K562 (cell line): Measurements from ENCODE around the gene TCF12. TPM values are rescaled to one million over a fixed set of nuclear protein-coding genes. Genes with fewer than 3 reads are reported as not detected.

ENCODE experiments used
- ATAC-seq: fragments of 200-7000 bp; cut with Tn5 transposase; 3 replicates; pipeline ENCODE4 v1.9.1; 2020; ENCODE audit warnings: moderate library complexity
- BruUV-seq: library from RNA; stranded (reverse); fragments of 400-500 nt; replicated peaks from 2 replicates; lab custom pipeline; 2021; lab: Mats Ljungman, UMichigan
- CTCF ChIA-PET: fragments of 300-600 bp; formaldehyde crosslinking; extraction: SDS; loops from one replicate; lab custom pipeline; 2021; ENCODE audit warnings: low intra/inter-chr PET ratio; lab: Yijun Ruan, JAX
- POLR2A ChIA-PET: fragments of 300-600, 350-650 bp; sonication (Branson Sonifier 250); formaldehyde crosslinking; extraction: SDS; loops from one replicate; lab custom pipeline; 2021; ENCODE audit warnings: antibody characterized with exemption, inconsistent platforms; lab: Yijun Ruan, JAX
- DNase-seq, 4 experiments: peaks; one replicate each; pipeline versions ENCODE4 v3.0.0 to v3.0.0-alpha.2; 2011 to 2018; ENCODE audit warnings: low spot score in 3 of 4, mixed read lengths in 3 of 4; ENCODE audit errors: extremely low read depth in 1 of 4
- FAIRE-seq: peaks from 2 replicates; lab custom pipeline; 2011; peaks lifted over from hg19 to GRCh38; lab: Jason Lieb, UNC
- H2AFZ ChIP-seq: 2 replicates; pipeline ENCODE4 v1.6.0; 2011; ENCODE audit warnings: low read depth, low read length, control low read depth, inconsistent platforms
- H3K27ac ChIP-seq: fragments of 200-600 bp; 3 replicates; pipeline ENCODE4 v1.8.0; 2011; ENCODE audit warnings: low read depth, mild to moderate bottlenecking, control low read depth, inconsistent platforms, low read length, moderate library complexity, mixed read lengths; ENCODE audit errors: extremely low read depth
- H3K27me3 ChIP-seq, 2 experiments: fragments of 300-600 bp in 1 of 2; 2 replicates in 1 of 2; 3 replicates in 1 of 2; pipeline versions ENCODE4 v1.6.0 to v1.8.0; 2011; ENCODE audit warnings: inconsistent platforms in 2 of 2, low read length in 2 of 2, mild to moderate bottlenecking in 1 of 2, mixed read lengths in 1 of 2, moderate library complexity in 1 of 2; ENCODE audit not compliant: control insufficient read depth in 2 of 2, insufficient read depth in 2 of 2
- H3K36me3 ChIP-seq: fragments of 300-600 bp; 3 replicates; pipeline ENCODE4 v1.8.0; 2011; ENCODE audit warnings: mild to moderate bottlenecking, low read length, inconsistent platforms; ENCODE audit not compliant: control insufficient read depth, insufficient read depth
- H3K4me1 ChIP-seq, 2 experiments: fragments of 200-600 bp in 1 of 2; replicated peaks in 1 of 2; 2 replicates in 1 of 2; 3 replicates in 1 of 2; pipeline versions ENCODE4 v1.5.1 to v1.8.0; 2011; ENCODE audit warnings: inconsistent platforms in 2 of 2, low read length in 2 of 2, mild to moderate bottlenecking in 1 of 2, mixed read lengths in 1 of 2, moderate library complexity in 1 of 2; ENCODE audit not compliant: control insufficient read depth in 2 of 2, insufficient read depth in 2 of 2
- H3K4me2 ChIP-seq: 2 replicates; pipeline ENCODE4 v1.6.1; 2011; ENCODE audit warnings: low read length, control low read depth, inconsistent platforms, mixed read lengths; ENCODE audit not compliant: insufficient read depth
- H3K4me3 ChIP-seq: fragments of 200-600 bp; sonication (generic), shearing (Covaris generic); 2 replicates; pipeline ENCODE4 v1.5.1; 2016; ENCODE audit warnings: control low read depth, inconsistent platforms
- H3K79me2 ChIP-seq: fragments of 200-600 bp; 3 replicates; pipeline ENCODE4 v1.8.0; 2011; ENCODE audit warnings: low read length, inconsistent platforms; ENCODE audit not compliant: control insufficient read depth, insufficient read depth
- H3K9ac ChIP-seq, 2 experiments: 2 replicates each; pipeline versions ENCODE4 v1.6.0 to v1.6.1; 2011; ENCODE audit warnings: low read depth in 2 of 2, low read length in 2 of 2, control low read depth in 1 of 2, inconsistent platforms in 1 of 2, mild to moderate bottlenecking in 1 of 2, mixed read lengths in 1 of 2; ENCODE audit not compliant: insufficient read depth in 1 of 2
- H3K9me1 ChIP-seq: one replicate; pipeline ENCODE4 v1.6.0; 2011; ENCODE audit warnings: inconsistent platforms, mild to moderate bottlenecking, low read length, moderate library complexity; ENCODE audit not compliant: control insufficient read depth, insufficient read depth
- H3K9me3 ChIP-seq: replicated peaks from 2 replicates; pipeline ENCODE4 v1.5.1; 2011; ENCODE audit warnings: low read depth, low read length, inconsistent platforms; ENCODE audit not compliant: control insufficient read depth, insufficient read depth
- H4K20me1 ChIP-seq: replicated peaks from 2 replicates; pipeline ENCODE4 v1.6.1; 2011; ENCODE audit warnings: low read length, inconsistent platforms, mixed read lengths; ENCODE audit not compliant: control insufficient read depth, insufficient read depth
- DPF2 ChIP-seq: fragments of 450-650 bp; IDR thresholded peaks from 2 replicates; pipeline ENCODE4 v1.6.1; 2016
- FOSL1 ChIP-seq: fragments of 200-800 bp; sonication (Bioruptor generic); conservative IDR thresholded peaks from 2 replicates; pipeline ENCODE4 v1.6.1; 2016; ENCODE audit warnings: missing genetic modification characterization, missing compliant biosample characterization
- JUN ChIP-seq, 2 experiments: sonication (generic) in 1 of 2; formaldehyde crosslinking in 1 of 2; IDR thresholded peaks; 2 replicates each; pipeline versions ENCODE4 v1.6.1 to v1.8.0; 2012 to 2022; ENCODE audit warnings: borderline replicate concordance in 2 of 2, mild to moderate bottlenecking in 2 of 2, improper control_type of control experiment in 1 of 2, low read depth in 1 of 2, low read length in 1 of 2, missing genetic modification reagents in 1 of 2
- JUND ChIP-seq, 2 experiments: IDR thresholded peaks; 2 replicates in 1 of 2; 3 replicates in 1 of 2; pipeline ENCODE4 v1.6.1; 2011; ENCODE audit warnings: borderline replicate concordance in 2 of 2, low read depth in 2 of 2, low read length in 2 of 2, improper control_type of control experiment in 1 of 2, missing biosample characterization in 1 of 2, missing genetic modification characterization in 1 of 2, missing genetic modification reagents in 1 of 2
- NUFIP1 ChIP-seq: fragments of 450-650 bp; IDR thresholded peaks from 2 replicates; pipeline ENCODE4 v1.6.1; 2018; ENCODE audit not compliant: partially characterized antibody
- ZNF263 ChIP-seq: sonication (generic); formaldehyde crosslinking; IDR thresholded peaks from 2 replicates; pipeline ENCODE4 v1.8.0; 2022; ENCODE audit warnings: mild to moderate bottlenecking, missing genetic modification reagents, borderline replicate concordance
- in situ Hi-C: fragments of 300-500 bp; cut with MboI; formaldehyde crosslinking; loops from 4 replicates; pipeline ENCODE4 v1.15.0; 2018; ENCODE audit warnings: inconsistent platforms, mixed read lengths
- intact Hi-C: fragments of 100-400 bp; cut with micrococcal nuclease; formaldehyde crosslinking; loops from 2 replicates; pipeline ENCODE4 v1.14.2; 2022
- polyA plus RNA-seq, 8 experiments: library from polyadenylated mRNA; depleted of rRNA in 4 of 8; stranded (reverse) in 5 of 8; unstranded in 3 of 8; fragments of >200 nt; fragmentation: Nextera tagmentation in 2 of 8; fragmentation: Illumina TruSeq in 1 of 8; extraction: Ambion mirVana in 2 of 8; extraction: Trizol in 1 of 8; gene quantifications; 2 replicates each; pipeline versions ENCODE4 v1.2.1 to v1.2.3, GENCODE V29; 2011 to 2014; ENCODE audit warnings: inconsistent platforms in 1 of 8, missing spikeins in 1 of 8
- total RNA-seq, 7 experiments: library from RNA; depleted of rRNA in 6 of 7; stranded (reverse); fragments of >200 nt in 6 of 7; fragmentation: Illumina TruSeq in 2 of 7; extraction: Trizol in 2 of 7; gene quantifications; 2 replicates each; pipeline versions ENCODE4 v1.2.1 to v1.2.3, GENCODE V29; 2011 to 2021; ENCODE audit warnings: low replicate concordance in 1 of 7
- TF ChIP-seq, protein P1 (sequence below): sonication (generic); formaldehyde crosslinking; IDR thresholded peaks from 2 replicates; pipeline ENCODE4 v1.8.1; 2023; ENCODE audit warnings: missing genetic modification reagents, mild to moderate bottlenecking, borderline replicate concordance
- TF ChIP-seq, protein P2 (sequence below), 2 experiments: fragments of 450-650 bp in 1 of 2; sonication (generic) in 1 of 2; formaldehyde crosslinking in 1 of 2; IDR thresholded peaks in 1 of 2; conservative IDR thresholded peaks in 1 of 2; 2 replicates each; pipeline versions ENCODE4 v1.6.1 to v1.8.1; 2016 to 2023; ENCODE audit warnings: mild to moderate bottlenecking in 2 of 2, moderate library complexity in 2 of 2, inconsistent platforms in 1 of 2, missing genetic modification reagents in 1 of 2

The TCF12 gene
- total and polyA plus RNA-seq, 9 of the 15 experiments (the other 6 are each of a cell fraction or from before 2014, with no cell fraction given) = 10.5 to 132 (median 52.9) TPM

DNA sequence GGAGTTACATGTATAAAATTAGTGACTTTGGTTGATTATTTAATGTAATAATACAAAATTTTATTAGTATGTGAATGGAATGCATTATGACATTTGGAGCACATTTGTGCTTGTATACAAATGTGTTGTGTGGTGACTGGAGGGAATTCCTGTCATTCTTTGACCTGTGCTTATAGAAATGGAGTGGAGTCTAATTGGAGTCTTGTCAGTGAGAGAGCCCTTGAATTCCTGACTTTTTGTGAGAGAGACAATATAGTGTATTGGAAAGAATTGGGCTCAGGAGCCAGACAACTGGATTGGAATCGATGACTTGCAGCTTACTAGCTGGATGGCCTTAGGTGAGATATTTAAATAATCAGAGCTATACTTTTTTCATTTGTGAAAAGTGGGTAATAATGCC, 9.4 kb downstream of the TCF12 start (continued):
- TF ChIP-seq, protein P1, sequence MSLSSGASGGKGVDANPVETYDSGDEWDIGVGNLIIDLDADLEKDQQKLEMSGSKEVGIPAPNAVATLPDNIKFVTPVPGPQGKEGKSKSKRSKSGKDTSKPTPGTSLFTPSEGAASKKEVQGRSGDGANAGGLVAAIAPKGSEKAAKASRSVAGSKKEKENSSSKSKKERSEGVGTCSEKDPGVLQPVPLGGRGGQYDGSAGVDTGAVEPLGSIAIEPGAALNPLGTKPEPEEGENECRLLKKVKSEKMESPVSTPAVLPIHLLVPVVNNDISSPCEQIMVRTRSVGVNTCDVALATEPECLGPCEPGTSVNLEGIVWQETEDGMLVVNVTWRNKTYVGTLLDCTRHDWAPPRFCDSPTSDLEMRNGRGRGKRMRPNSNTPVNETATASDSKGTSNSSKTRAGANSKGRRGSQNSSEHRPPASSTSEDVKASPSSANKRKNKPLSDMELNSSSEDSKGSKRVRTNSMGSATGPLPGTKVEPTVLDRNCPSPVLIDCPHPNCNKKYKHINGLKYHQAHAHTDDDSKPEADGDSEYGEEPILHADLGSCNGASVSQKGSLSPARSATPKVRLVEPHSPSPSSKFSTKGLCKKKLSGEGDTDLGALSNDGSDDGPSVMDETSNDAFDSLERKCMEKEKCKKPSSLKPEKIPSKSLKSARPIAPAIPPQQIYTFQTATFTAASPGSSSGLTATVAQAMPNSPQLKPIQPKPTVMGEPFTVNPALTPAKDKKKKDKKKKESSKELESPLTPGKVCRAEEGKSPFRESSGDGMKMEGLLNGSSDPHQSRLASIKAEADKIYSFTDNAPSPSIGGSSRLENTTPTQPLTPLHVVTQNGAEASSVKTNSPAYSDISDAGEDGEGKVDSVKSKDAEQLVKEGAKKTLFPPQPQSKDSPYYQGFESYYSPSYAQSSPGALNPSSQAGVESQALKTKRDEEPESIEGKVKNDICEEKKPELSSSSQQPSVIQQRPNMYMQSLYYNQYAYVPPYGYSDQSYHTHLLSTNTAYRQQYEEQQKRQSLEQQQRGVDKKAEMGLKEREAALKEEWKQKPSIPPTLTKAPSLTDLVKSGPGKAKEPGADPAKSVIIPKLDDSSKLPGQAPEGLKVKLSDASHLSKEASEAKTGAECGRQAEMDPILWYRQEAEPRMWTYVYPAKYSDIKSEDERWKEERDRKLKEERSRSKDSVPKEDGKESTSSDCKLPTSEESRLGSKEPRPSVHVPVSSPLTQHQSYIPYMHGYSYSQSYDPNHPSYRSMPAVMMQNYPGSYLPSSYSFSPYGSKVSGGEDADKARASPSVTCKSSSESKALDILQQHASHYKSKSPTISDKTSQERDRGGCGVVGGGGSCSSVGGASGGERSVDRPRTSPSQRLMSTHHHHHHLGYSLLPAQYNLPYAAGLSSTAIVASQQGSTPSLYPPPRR = no peak
- TF ChIP-seq ZNF263 (CRISPR knock-in tag) = no peak

DNA sequence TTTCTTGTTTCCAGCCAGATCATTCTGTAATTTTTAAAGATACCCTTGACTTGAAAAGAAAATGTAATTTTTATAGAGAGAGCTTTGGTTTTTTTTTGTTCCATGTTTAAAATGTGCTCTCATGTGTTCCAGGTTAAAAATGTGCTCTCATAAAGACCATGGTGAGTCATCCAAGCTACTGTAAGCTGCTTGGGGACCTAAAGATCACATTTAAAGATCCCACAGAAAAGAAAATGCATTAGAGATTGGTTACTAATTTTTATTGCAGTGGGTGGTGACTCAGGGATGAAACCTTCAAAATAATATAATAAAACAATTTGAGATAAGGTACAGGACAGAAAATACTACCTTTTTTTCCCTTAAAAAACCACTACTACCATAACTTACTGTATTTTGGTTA, 11.0 kb downstream of the TCF12 start:
- no peaks in the 10 kb centered on the region for H3K9me3 ChIP-seq
- in situ Hi-C loops (no loop called here), intact Hi-C loops (no loop called here)
- TF ChIP-seq JUN (IDR thresholded peaks at IDR 0.05; ENCODE audit: borderline replicate concordance, low read depth, low read length) (peak; percentile 52; the same call in 1 of the 2 replicates), JUN (CRISPR knock-in tag; IDR thresholded peaks at IDR 0.05; ENCODE audit: borderline replicate concordance) (no peak), FOSL1 (tag) (peak; percentile 73), DPF2 (peak; percentile 41; the same call in 1 of the 2 replicates), JUND (IDR thresholded peaks at IDR 0.05; ENCODE audit: borderline replicate concordance, low read depth, low read length) (peak; percentile 82), JUND (tag; IDR thresholded peaks at IDR 0.05; ENCODE audit: borderline replicate concordance, low read depth, low read length) (peak; percentile 33; the same call in 1 of the 3 replicates), NUFIP1 (no peak)
- TF ChIP-seq, protein P2, sequence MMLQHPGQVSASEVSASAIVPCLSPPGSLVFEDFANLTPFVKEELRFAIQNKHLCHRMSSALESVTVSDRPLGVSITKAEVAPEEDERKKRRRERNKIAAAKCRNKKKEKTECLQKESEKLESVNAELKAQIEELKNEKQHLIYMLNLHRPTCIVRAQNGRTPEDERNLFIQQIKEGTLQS (IDR thresholded peaks at IDR 0.05) = peak; percentile 67
- TF ChIP-seq, protein P2 (CRISPR knock-in tag; conservative IDR thresholded peaks at IDR 0.05) = no peak
- peak overlapping the region; percentile 24; the same call in 1 of the 3 replicates for H3K27ac ChIP-seq
- DNase-seq (peak; percentile 18 to 37 (median 26)), FAIRE-seq (no peak), ATAC-seq (peak; percentile 52)
- H3K4me3 ChIP-seq = no peak overlapping the region
- ChIA-PET POLR2A (interaction anchor here (1.0 to 4.8 kb wide), 5 partner anchors 9 to 39 kb away, joined by 3 to 26 read pairs (median 9); partner anchors contain the start of gene TCF12), CTCF (no interaction called here)
- H3K9me1 ChIP-seq = no peaks in the 10 kb centered on the region
- H4K20me1 ChIP-seq = peaks cover 4% of the 10 kb centered on the region
- no peaks in the 10 kb centered on the region for H3K27me3 ChIP-seq
- H3K36me3 ChIP-seq = peaks cover 53% of the 10 kb centered on the region
- H3K4me1 ChIP-seq = peaks cover 0 to 23% of the 10 kb centered on the region in 2 experiments; a peak in 3 of 5 replicates
- BruUV-seq = no TSS peak
- H2AFZ ChIP-seq = no peak overlapping the region
- H3K79me2 ChIP-seq = peaks cover 95% of the 10 kb centered on the region
- H3K9ac ChIP-seq = peak overlapping the region in 1 of 2 experiments; percentile 17; a peak in 1 of 4 replicates
- no peak overlapping the region for H3K4me2 ChIP-seq
